OCI-LY1 (cell line): ENCODE results near the gene A1CF.
"Not testable (repeated sequence)": the region's sequence is repeated elsewhere in the genome, so short reads cannot be mapped to it uniquely, and the experiment has no call there.

Source experiments
- H2AFZ ChIP-seq: fragments of 200-600 bp; sonication (generic), shearing (Covaris generic); 2 replicates; pipeline ENCODE4 v1.6.0; 2014; ENCODE audit warnings: antibody characterized with exemption, mild to moderate bottlenecking, low read length
- H3F3A ChIP-seq: fragments of 200-600 bp; sonication (generic), shearing (Covaris generic); 2 replicates; pipeline ENCODE4 v1.6.0; 2014; ENCODE audit warnings: mild to moderate bottlenecking, antibody characterized with exemption, low read length, moderate library complexity; ENCODE audit not compliant: insufficient read depth
- H3K27ac ChIP-seq: fragments of 200-600 bp; sonication (generic); 2 replicates; pipeline ENCODE4 v1.5.1; 2014; ENCODE audit warnings: low read length, mixed run types, mild to moderate bottlenecking, low read depth; ENCODE audit not compliant: poor library complexity, severe bottlenecking
- H3K27me3 ChIP-seq: fragments of 200-600 bp; sonication (generic); 2 replicates; pipeline ENCODE4 v1.6.0; 2014; ENCODE audit warnings: antibody characterized with exemption, mild to moderate bottlenecking, low read length, moderate library complexity; ENCODE audit not compliant: insufficient read depth
- H3K36me3 ChIP-seq: fragments of 200-600 bp; sonication (generic); 2 replicates; pipeline ENCODE4 v1.6.1; 2014; ENCODE audit warnings: mild to moderate bottlenecking, antibody characterized with exemption, low read length, moderate library complexity, mixed read lengths; ENCODE audit not compliant: insufficient read depth
- H3K4me1 ChIP-seq: fragments of 200-600 bp; sonication (generic); 2 replicates; pipeline ENCODE4 v1.5.1; 2014; ENCODE audit warnings: mild to moderate bottlenecking, low read length, moderate library complexity; ENCODE audit not compliant: insufficient read depth, severe bottlenecking
- H3K4me2 ChIP-seq: fragments of 200-600 bp; sonication (generic), shearing (Covaris generic); 2 replicates; pipeline ENCODE4 v1.6.1; 2014; ENCODE audit warnings: low read length
- H3K4me3 ChIP-seq: fragments of 200-600 bp; sonication (generic); 2 replicates; pipeline ENCODE4 v1.5.1; 2014; ENCODE audit warnings: low read length, low read depth, mild to moderate bottlenecking, mixed read lengths; ENCODE audit not compliant: poor library complexity, severe bottlenecking
- H3K79me2 ChIP-seq: fragments of 200-600 bp; shearing (Covaris generic); 2 replicates; pipeline ENCODE4 v1.6.1; 2016; ENCODE audit warnings: mixed run types, low read length, mixed read lengths; ENCODE audit not compliant: insufficient read depth
- H3K9ac ChIP-seq: fragments of 200-600 bp; sonication (generic), shearing (Covaris generic); 2 replicates; pipeline ENCODE4 v1.6.1; 2014; ENCODE audit warnings: mild to moderate bottlenecking, low read length, mixed read lengths
- H3K9me2 ChIP-seq: fragments of 200-600 bp; sonication (generic), shearing (Covaris generic); 2 replicates; pipeline ENCODE4 v1.6.1; 2014; ENCODE audit warnings: low read depth, mild to moderate bottlenecking, low read length, mixed read lengths
- H3K9me3 ChIP-seq: fragments of 200-600 bp; shearing (Covaris generic); 2 replicates; pipeline ENCODE4 v1.6.1; 2014; ENCODE audit warnings: low read length, mixed read lengths
- H4K20me1 ChIP-seq: fragments of 200-600 bp; sonication (generic), shearing (Covaris generic); 2 replicates; pipeline ENCODE4 v1.6.0; 2016; ENCODE audit warnings: mild to moderate bottlenecking, low read length; ENCODE audit not compliant: insufficient read depth
- EZH2 ChIP-seq: fragments of 200-600 bp; sonication (generic), shearing (Covaris generic); IDR thresholded peaks from 2 replicates; pipeline ENCODE4 v1.8.0; 2017; ENCODE audit warnings: borderline replicate concordance, mixed run types, mild to moderate bottlenecking, antibody characterized with exemption, low read length, moderate library complexity, mixed read lengths
- TF ChIP-seq, protein P1 (sequence below): fragments of 200-600 bp; sonication (generic), shearing (Covaris generic); IDR thresholded peaks from 2 replicates; pipeline ENCODE4 v1.5.1; 2017; ENCODE audit warnings: mild to moderate bottlenecking, antibody characterized with exemption, low read length, moderate library complexity, mixed read lengths

Gene A1CF

DNA sequence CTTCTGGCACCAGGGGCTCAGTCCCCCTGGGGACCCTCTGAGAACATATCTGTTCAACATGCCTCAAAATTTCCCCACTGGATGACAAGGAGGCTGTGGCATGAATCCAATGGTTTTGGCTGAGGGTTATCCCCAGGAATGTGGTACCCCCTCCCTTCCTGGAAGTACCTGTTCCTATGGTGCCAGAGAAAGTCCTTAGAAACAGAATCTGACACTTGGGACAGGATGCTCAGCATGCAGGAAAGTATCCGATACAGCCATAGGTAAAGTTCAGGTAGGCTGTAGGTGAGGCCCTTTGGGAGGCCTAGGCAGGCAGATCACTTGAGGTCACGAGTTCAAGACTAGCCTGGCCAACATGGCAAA lies 42.7 kb upstream of the A1CF start:
- no peak overlapping the region for H3K9ac ChIP-seq
- H2AFZ ChIP-seq, result no peak overlapping the region
- H4K20me1 ChIP-seq, result no peaks in the 10 kb centered on the region
- H3K9me2 ChIP-seq, result no peaks in the 10 kb centered on the region
- H3F3A ChIP-seq, result no peaks in the 10 kb centered on the region
- TF ChIP-seq, protein P1, sequence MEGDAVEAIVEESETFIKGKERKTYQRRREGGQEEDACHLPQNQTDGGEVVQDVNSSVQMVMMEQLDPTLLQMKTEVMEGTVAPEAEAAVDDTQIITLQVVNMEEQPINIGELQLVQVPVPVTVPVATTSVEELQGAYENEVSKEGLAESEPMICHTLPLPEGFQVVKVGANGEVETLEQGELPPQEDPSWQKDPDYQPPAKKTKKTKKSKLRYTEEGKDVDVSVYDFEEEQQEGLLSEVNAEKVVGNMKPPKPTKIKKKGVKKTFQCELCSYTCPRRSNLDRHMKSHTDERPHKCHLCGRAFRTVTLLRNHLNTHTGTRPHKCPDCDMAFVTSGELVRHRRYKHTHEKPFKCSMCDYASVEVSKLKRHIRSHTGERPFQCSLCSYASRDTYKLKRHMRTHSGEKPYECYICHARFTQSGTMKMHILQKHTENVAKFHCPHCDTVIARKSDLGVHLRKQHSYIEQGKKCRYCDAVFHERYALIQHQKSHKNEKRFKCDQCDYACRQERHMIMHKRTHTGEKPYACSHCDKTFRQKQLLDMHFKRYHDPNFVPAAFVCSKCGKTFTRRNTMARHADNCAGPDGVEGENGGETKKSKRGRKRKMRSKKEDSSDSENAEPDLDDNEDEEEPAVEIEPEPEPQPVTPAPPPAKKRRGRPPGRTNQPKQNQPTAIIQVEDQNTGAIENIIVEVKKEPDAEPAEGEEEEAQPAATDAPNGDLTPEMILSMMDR, result no peak
- TF ChIP-seq EZH2, result no peak
- H3K79me2 ChIP-seq, result no peaks in the 10 kb centered on the region
- H3K4me2 ChIP-seq, result no peak overlapping the region
- no peak overlapping the region for H3K4me3 ChIP-seq
- H3K4me1 ChIP-seq, result no peaks in the 10 kb centered on the region
- H3K36me3 ChIP-seq, result no peaks in the 10 kb centered on the region
- no peak overlapping the region for H3K27ac ChIP-seq
- no peaks in the 10 kb centered on the region for H3K27me3 ChIP-seq
- H3K9me3 ChIP-seq, result no peaks in the 10 kb centered on the region

DNA sequence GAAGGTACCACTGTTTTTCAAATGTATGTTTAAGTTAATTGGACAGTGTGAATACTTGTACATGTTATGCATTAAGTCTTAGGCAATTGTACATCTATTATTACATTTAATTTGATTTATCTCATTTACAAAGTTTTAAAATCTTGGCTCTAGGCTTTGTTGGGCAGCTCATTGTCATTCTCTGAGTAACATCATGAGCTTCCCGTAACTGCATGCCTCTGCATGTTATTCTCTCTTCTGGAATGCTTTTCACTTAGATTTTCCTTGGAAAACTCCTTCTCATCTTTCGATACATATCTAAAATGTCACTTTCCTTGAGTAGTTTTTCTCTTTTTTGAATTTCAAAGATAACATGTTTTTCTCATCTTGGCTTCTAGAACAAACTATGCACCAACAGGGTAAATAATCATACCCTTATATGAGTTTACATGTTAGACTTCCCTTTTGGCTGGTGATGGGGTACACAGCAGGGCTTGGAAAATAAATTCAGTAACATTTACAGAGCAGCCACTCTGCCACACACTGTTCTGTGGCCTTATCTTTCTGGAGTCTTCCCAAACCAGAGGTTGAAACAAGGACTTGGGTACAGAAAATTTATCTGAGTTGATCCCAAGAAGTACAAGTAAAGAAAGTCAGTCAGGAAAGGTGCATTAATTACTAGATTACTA lies 42.2 kb upstream of the A1CF start:
- H3K4me2 ChIP-seq, result no peak overlapping the region
- no peaks in the 10 kb centered on the region for H3F3A ChIP-seq
- no peak overlapping the region for H3K4me3 ChIP-seq

GRCh38 chr10:50923471-50923870 lies 38.0 kb upstream of the A1CF start:
- not testable (repeated sequence) for H3K4me1 ChIP-seq, H3K4me3 ChIP-seq, H3K36me3 ChIP-seq, H3K9me3 ChIP-seq, H3K9me2 ChIP-seq, H3F3A ChIP-seq, H3K27ac ChIP-seq, H2AFZ ChIP-seq, H3K4me2 ChIP-seq, H4K20me1 ChIP-seq, H3K79me2 ChIP-seq, H3K9ac ChIP-seq, H3K27me3 ChIP-seq

More for the DNA sequence above, 42.2 kb upstream of the A1CF start:
- no peak overlapping the region for H3K27ac ChIP-seq
- H3K9me3 ChIP-seq, result no peaks in the 10 kb centered on the region
- H3K36me3 ChIP-seq, result no peaks in the 10 kb centered on the region
- no peak overlapping the region for H2AFZ ChIP-seq
- H3K9me2 ChIP-seq, result no peaks in the 10 kb centered on the region
- no peaks in the 10 kb centered on the region for H3K4me1 ChIP-seq
- TF ChIP-seq, protein P1, result no peak
- no peak for TF ChIP-seq EZH2
- no peaks in the 10 kb centered on the region for H4K20me1 ChIP-seq
- no peaks in the 10 kb centered on the region for H3K79me2 ChIP-seq
- no peaks in the 10 kb centered on the region for H3K27me3 ChIP-seq
- no peak overlapping the region for H3K9ac ChIP-seq

DNA sequence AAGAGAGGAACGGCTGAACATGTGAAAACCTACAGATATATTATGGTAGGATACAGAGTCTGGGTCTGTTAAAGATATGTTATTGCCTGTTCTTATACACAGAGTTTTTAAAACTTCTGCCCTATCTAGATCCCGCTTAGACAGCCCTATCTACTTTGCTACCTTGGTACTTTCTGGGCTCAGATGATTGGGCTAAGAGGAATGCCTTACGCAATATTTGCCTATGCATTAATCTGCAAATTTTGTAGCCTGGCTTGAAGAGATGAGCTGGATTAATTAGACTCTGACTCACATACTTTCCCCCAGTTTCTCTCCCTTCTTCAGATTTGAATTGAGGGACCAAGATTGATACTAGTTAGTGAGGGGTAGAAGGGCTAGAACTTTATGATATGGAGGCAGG lies 33.6 kb upstream of the A1CF start:
- Histone ChIP-seq H3K27ac (no peak overlapping the region), H3K9ac (no peak overlapping the region), H3K9me2 (no peaks in the 10 kb centered on the region), H3K36me3 (no peaks in the 10 kb centered on the region), H3K9me3 (no peaks in the 10 kb centered on the region), H3K4me1 (no peaks in the 10 kb centered on the region), H3K4me3 (no peak overlapping the region), H3K79me2 (no peaks in the 10 kb centered on the region), H3F3A (no peaks in the 10 kb centered on the region), H3K4me2 (no peak overlapping the region), H2AFZ (no peak overlapping the region), H4K20me1 (no peaks in the 10 kb centered on the region), H3K27me3 (no peaks in the 10 kb centered on the region)
- TF ChIP-seq, protein P1, result no peak
- no peak for TF ChIP-seq EZH2
